Neural cell (in vitro differentiated cells): ENCODE measurements around the gene STX16.

Experiments used
- EP300 ChIP-seq: fragments of 450-650 bp; conservative IDR thresholded peaks from 2 replicates; pipeline ENCODE4 v1.6.1; 2014; ENCODE audit warnings: antibody characterized with exemption, mild to moderate bottlenecking, moderate library complexity; ENCODE audit not compliant: poor library complexity, severe bottlenecking
- EZH2 ChIP-seq: fragments of 200-600, 300-800 bp; shearing (Covaris generic), sonication (generic); IDR thresholded peaks from 2 replicates; pipeline ENCODE4 v1.6.1; 2014; ENCODE audit warnings: antibody characterized with exemption, low read length, borderline replicate concordance, mild to moderate bottlenecking; ENCODE audit not compliant: insufficient read depth, poor library complexity, severe bottlenecking
- POLR2AphosphoS5 ChIP-seq: IDR thresholded peaks from 2 replicates; pipeline ENCODE4 v1.6.1; 2012
- RAD21 ChIP-seq: fragments of 450-650 bp; conservative IDR thresholded peaks from 2 replicates; pipeline ENCODE4 v1.6.1; 2014; ENCODE audit warnings: antibody characterized with exemption, mild to moderate bottlenecking, moderate library complexity
- SMC3 ChIP-seq: fragments of 450-650 bp; conservative IDR thresholded peaks from 2 replicates; pipeline ENCODE4 v1.6.1; 2014; ENCODE audit warnings: antibody characterized with exemption, mild to moderate bottlenecking, moderate library complexity; ENCODE audit not compliant: poor library complexity
- TAF1 ChIP-seq: IDR thresholded peaks from 2 replicates; pipeline ENCODE4 v1.6.1; 2012; ENCODE audit warnings: low read depth
- TF ChIP-seq, protein P1 (sequence below): fragments of 450-650 bp; IDR thresholded peaks from 2 replicates; pipeline ENCODE4 v1.5.1; 2014; ENCODE audit warnings: antibody characterized with exemption, mild to moderate bottlenecking, moderate library complexity; ENCODE audit not compliant: poor library complexity, severe bottlenecking
- TF ChIP-seq, protein P2 (sequence below): IDR thresholded peaks from 2 replicates; pipeline ENCODE4 v1.6.1; 2012; ENCODE audit warnings: borderline replicate concordance

DNA sequence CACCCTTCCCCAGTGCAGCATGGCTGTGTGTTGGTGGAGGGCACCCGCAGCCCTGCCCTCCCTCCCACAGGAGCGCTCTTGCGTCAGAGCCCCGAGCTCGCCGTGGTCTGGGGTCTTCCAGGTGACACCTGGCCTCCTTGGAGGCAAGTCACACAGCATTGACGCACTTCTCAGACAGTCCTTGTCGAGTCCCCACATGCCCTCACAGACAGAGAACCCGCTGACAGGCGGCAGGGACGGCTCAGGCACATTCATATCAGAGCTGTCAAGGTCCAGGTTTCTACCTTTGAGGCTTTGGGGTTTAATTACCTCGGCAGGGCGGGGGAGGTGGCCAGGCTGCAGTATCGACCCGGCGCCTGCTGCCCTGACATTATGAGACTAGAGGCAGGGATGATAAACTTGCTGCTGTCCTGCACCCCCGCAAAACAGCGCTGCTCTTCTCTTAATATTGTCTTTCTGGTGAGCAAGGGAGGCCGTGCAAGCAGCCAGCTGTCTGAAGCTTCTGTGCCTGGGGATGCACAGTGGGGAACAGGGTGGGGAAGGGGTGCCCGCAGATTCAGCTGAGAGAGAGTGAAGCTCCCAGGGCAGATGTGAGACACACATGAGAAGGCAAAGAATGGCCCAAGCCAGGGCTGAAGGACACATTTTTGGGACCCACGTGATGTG is 46.3 kb downstream of the STX16 start:
- TF ChIP-seq, protein P1, sequence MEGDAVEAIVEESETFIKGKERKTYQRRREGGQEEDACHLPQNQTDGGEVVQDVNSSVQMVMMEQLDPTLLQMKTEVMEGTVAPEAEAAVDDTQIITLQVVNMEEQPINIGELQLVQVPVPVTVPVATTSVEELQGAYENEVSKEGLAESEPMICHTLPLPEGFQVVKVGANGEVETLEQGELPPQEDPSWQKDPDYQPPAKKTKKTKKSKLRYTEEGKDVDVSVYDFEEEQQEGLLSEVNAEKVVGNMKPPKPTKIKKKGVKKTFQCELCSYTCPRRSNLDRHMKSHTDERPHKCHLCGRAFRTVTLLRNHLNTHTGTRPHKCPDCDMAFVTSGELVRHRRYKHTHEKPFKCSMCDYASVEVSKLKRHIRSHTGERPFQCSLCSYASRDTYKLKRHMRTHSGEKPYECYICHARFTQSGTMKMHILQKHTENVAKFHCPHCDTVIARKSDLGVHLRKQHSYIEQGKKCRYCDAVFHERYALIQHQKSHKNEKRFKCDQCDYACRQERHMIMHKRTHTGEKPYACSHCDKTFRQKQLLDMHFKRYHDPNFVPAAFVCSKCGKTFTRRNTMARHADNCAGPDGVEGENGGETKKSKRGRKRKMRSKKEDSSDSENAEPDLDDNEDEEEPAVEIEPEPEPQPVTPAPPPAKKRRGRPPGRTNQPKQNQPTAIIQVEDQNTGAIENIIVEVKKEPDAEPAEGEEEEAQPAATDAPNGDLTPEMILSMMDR, result no peak
- TF ChIP-seq EZH2 (no peak), POLR2AphosphoS5 (no peak), TAF1 (no peak), EP300 (no peak), SMC3 (no peak), RAD21 (no peak)
- TF ChIP-seq, protein P2, sequence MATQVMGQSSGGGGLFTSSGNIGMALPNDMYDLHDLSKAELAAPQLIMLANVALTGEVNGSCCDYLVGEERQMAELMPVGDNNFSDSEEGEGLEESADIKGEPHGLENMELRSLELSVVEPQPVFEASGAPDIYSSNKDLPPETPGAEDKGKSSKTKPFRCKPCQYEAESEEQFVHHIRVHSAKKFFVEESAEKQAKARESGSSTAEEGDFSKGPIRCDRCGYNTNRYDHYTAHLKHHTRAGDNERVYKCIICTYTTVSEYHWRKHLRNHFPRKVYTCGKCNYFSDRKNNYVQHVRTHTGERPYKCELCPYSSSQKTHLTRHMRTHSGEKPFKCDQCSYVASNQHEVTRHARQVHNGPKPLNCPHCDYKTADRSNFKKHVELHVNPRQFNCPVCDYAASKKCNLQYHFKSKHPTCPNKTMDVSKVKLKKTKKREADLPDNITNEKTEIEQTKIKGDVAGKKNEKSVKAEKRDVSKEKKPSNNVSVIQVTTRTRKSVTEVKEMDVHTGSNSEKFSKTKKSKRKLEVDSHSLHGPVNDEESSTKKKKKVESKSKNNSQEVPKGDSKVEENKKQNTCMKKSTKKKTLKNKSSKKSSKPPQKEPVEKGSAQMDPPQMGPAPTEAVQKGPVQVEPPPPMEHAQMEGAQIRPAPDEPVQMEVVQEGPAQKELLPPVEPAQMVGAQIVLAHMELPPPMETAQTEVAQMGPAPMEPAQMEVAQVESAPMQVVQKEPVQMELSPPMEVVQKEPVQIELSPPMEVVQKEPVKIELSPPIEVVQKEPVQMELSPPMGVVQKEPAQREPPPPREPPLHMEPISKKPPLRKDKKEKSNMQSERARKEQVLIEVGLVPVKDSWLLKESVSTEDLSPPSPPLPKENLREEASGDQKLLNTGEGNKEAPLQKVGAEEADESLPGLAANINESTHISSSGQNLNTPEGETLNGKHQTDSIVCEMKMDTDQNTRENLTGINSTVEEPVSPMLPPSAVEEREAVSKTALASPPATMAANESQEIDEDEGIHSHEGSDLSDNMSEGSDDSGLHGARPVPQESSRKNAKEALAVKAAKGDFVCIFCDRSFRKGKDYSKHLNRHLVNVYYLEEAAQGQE, result no peak
